ENCODE results near the gene YEATS2. TPM values are rescaled to one million over a fixed set of nuclear protein-coding genes. Genes with fewer than 3 reads are reported as not detected.

Gene YEATS2
- total and polyA plus RNA-seq, 2 experiments from 2014 or later: 15.2 to 72.8 TPM

DNA sequence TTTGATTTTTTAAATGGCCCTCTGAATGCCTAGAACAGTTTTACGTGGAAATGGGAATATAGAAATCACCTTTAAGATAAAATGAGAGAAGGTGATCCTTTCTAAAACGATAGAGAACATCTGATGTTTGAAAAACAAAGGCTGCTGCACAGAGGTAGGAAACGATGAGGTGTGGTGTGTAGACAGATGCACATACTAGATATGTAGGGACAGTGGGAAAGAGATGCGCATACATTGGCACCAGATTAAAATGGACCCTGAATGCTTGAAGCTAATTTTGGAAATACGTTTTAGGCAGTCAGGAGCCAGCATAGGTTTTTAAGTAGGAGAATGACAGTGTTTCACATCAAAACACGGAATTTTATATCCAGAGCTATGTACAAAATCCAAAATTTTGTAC, 98.8 kb downstream of the YEATS2 start (continued):
- TF ChIP-seq, protein P1, sequence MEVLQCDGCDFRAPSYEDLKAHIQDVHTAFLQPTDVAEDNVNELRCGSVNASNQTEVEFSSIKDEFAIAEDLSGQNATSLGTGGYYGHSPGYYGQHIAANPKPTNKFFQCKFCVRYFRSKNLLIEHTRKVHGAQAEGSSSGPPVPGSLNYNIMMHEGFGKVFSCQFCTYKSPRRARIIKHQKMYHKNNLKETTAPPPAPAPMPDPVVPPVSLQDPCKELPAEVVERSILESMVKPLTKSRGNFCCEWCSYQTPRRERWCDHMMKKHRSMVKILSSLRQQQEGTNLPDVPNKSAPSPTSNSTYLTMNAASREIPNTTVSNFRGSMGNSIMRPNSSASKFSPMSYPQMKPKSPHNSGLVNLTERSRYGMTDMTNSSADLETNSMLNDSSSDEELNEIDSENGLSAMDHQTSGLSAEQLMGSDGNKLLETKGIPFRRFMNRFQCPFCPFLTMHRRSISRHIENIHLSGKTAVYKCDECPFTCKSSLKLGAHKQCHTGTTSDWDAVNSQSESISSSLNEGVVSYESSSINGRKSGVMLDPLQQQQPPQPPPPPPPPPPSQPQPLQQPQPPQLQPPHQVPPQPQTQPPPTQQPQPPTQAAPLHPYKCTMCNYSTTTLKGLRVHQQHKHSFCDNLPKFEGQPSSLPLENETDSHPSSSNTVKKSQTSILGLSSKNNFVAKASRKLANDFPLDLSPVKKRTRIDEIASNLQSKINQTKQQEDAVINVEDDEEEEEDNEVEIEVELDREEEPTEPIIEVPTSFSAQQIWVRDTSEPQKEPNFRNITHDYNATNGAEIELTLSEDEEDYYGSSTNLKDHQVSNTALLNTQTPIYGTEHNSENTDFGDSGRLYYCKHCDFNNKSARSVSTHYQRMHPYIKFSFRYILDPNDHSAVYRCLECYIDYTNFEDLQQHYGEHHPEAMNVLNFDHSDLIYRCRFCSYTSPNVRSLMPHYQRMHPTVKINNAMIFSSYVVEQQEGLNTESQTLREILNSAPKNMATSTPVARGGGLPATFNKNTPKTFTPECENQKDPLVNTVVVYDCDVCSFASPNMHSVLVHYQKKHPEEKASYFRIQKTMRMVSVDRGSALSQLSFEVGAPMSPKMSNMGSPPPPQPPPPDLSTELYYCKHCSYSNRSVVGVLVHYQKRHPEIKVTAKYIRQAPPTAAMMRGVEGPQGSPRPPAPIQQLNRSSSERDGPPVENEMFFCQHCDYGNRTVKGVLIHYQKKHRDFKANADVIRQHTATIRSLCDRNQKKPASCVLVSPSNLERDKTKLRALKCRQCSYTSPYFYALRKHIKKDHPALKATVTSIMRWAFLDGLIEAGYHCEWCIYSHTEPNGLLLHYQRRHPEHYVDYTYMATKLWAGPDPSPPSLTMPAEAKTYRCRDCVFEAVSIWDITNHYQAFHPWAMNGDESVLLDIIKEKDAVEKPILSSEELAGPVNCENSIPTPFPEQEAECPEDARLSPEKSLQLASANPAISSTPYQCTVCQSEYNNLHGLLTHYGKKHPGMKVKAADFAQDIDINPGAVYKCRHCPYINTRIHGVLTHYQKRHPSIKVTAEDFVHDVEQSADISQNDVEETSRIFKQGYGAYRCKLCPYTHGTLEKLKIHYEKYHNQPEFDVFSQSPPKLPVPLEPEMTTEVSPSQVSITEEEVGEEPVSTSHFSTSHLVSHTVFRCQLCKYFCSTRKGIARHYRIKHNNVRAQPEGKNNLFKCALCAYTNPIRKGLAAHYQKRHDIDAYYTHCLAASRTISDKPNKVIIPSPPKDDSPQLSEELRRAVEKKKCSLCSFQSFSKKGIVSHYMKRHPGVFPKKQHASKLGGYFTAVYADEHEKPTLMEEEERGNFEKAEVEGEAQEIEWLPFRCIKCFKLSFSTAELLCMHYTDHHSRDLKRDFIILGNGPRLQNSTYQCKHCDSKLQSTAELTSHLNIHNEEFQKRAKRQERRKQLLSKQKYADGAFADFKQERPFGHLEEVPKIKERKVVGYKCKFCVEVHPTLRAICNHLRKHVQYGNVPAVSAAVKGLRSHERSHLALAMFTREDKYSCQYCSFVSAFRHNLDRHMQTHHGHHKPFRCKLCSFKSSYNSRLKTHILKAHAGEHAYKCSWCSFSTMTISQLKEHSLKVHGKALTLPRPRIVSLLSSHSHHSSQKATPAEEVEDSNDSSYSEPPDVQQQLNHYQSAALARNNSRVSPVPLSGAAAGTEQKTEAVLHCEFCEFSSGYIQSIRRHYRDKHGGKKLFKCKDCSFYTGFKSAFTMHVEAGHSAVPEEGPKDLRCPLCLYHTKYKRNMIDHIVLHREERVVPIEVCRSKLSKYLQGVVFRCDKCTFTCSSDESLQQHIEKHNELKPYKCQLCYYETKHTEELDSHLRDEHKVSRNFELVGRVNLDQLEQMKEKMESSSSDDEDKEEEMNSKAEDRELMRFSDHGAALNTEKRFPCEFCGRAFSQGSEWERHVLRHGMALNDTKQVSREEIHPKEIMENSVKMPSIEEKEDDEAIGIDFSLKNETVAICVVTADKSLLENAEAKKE (CRISPR knock-in tag; IDR thresholded peaks at IDR 0.05): no peak
- TF ChIP-seq, protein P2, sequence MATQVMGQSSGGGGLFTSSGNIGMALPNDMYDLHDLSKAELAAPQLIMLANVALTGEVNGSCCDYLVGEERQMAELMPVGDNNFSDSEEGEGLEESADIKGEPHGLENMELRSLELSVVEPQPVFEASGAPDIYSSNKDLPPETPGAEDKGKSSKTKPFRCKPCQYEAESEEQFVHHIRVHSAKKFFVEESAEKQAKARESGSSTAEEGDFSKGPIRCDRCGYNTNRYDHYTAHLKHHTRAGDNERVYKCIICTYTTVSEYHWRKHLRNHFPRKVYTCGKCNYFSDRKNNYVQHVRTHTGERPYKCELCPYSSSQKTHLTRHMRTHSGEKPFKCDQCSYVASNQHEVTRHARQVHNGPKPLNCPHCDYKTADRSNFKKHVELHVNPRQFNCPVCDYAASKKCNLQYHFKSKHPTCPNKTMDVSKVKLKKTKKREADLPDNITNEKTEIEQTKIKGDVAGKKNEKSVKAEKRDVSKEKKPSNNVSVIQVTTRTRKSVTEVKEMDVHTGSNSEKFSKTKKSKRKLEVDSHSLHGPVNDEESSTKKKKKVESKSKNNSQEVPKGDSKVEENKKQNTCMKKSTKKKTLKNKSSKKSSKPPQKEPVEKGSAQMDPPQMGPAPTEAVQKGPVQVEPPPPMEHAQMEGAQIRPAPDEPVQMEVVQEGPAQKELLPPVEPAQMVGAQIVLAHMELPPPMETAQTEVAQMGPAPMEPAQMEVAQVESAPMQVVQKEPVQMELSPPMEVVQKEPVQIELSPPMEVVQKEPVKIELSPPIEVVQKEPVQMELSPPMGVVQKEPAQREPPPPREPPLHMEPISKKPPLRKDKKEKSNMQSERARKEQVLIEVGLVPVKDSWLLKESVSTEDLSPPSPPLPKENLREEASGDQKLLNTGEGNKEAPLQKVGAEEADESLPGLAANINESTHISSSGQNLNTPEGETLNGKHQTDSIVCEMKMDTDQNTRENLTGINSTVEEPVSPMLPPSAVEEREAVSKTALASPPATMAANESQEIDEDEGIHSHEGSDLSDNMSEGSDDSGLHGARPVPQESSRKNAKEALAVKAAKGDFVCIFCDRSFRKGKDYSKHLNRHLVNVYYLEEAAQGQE (IDR thresholded peaks at IDR 0.05; ENCODE audit: unreplicated experiment): no peak
- TF ChIP-seq EZH2 (IDR thresholded peaks at IDR 0.05; ENCODE audit: low read depth, unreplicated experiment) (no peak), ZNF114 (CRISPR knock-in tag; IDR thresholded peaks at IDR 0.05) (no peak), STAT1 (IDR thresholded peaks at IDR 0.05; ENCODE audit: unreplicated experiment) (no peak), ZNF331 (CRISPR knock-in tag; IDR thresholded peaks at IDR 0.05; ENCODE audit: low read depth) (no peak), NANOG (IDR thresholded peaks at IDR 0.05; ENCODE audit: borderline replicate concordance) (no peak), JUNB (IDR thresholded peaks at IDR 0.05; ENCODE audit: unreplicated experiment) (no peak), CREB1 (CRISPR knock-in tag; IDR thresholded peaks at IDR 0.05; ENCODE audit: low read depth) (no peak)
- TF ChIP-seq, protein P3, sequence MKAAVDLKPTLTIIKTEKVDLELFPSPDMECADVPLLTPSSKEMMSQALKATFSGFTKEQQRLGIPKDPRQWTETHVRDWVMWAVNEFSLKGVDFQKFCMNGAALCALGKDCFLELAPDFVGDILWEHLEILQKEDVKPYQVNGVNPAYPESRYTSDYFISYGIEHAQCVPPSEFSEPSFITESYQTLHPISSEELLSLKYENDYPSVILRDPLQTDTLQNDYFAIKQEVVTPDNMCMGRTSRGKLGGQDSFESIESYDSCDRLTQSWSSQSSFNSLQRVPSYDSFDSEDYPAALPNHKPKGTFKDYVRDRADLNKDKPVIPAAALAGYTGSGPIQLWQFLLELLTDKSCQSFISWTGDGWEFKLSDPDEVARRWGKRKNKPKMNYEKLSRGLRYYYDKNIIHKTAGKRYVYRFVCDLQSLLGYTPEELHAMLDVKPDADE (IDR thresholded peaks at IDR 0.05): no peak

Data from GM23338 (cell line).